SU-DHL-6 (cell line): ENCODE results near the gene GABRB3.

Experiments used
- H2AFZ ChIP-seq: fragments of 200-600 bp; sonication (generic); 2 replicates; pipeline ENCODE4 v1.6.1; 2014; ENCODE audit warnings: low read depth, mild to moderate bottlenecking, moderate library complexity, mixed read lengths, antibody characterized with exemption, low read length; ENCODE audit not compliant: severe bottlenecking
- H3F3A ChIP-seq: fragments of 200-600 bp; shearing (Covaris generic); 2 replicates; pipeline ENCODE4 v1.6.0; 2016; ENCODE audit warnings: antibody characterized with exemption, mild to moderate bottlenecking; ENCODE audit not compliant: insufficient read depth
- H3K27ac ChIP-seq: fragments of 200-600 bp; sonication (generic); 2 replicates; pipeline ENCODE4 v1.5.1; 2016; ENCODE audit warnings: low read depth, mild to moderate bottlenecking, low read length, moderate library complexity, mixed read lengths
- H3K27me3 ChIP-seq: fragments of 200-600 bp; sonication (generic), shearing (Covaris generic); 2 replicates; pipeline ENCODE4 v1.6.0; 2014; ENCODE audit warnings: mild to moderate bottlenecking, low read length
- H3K36me3 ChIP-seq: fragments of 200-600 bp; sonication (generic); 2 replicates; pipeline ENCODE4 v1.6.1; 2014; ENCODE audit warnings: mild to moderate bottlenecking, low read length, mixed read lengths
- H3K4me2 ChIP-seq: fragments of 300-600, 200-600 bp; shearing (Covaris generic), sonication (generic); 2 replicates; pipeline ENCODE4 v1.6.0; 2014; ENCODE audit warnings: low read length, low read depth, mild to moderate bottlenecking; ENCODE audit not compliant: poor library complexity, severe bottlenecking
- H3K4me3 ChIP-seq: fragments of 200-600 bp; sonication (generic); 2 replicates; pipeline ENCODE4 v1.5.1; 2014; ENCODE audit warnings: antibody characterized with exemption, low read length, mild to moderate bottlenecking, mixed read lengths; ENCODE audit not compliant: insufficient read depth, poor library complexity, severe bottlenecking
- H3K79me2 ChIP-seq: fragments of 200-600 bp; sonication (generic); 2 replicates; pipeline ENCODE4 v1.6.1; 2014; ENCODE audit warnings: mild to moderate bottlenecking, low read length, moderate library complexity; ENCODE audit not compliant: insufficient read depth
- H3K9ac ChIP-seq: fragments of 200-600 bp; sonication (generic); 2 replicates; pipeline ENCODE4 v1.7.0; 2014; ENCODE audit warnings: mild to moderate bottlenecking, low read length
- H3K9me2 ChIP-seq: fragments of 200-600 bp; sonication (generic); replicated peaks from 2 replicates; pipeline ENCODE4 v1.6.1; 2014; ENCODE audit warnings: low read length; ENCODE audit not compliant: insufficient read depth
- H3K9me3 ChIP-seq: fragments of 200-600 bp; sonication (generic); 2 replicates; pipeline ENCODE4 v1.6.1; 2014; ENCODE audit warnings: low read length, mixed read lengths; ENCODE audit not compliant: insufficient read depth
- H4K20me1 ChIP-seq: fragments of 200-600 bp; sonication (generic); 2 replicates; pipeline ENCODE4 v1.6.1; 2014; ENCODE audit warnings: low read depth, mild to moderate bottlenecking, antibody characterized with exemption, low read length, moderate library complexity, mixed read lengths
- CTCF ChIP-seq: fragments of 200-600 bp; sonication (generic); IDR thresholded peaks from one replicate; pipeline ENCODE4 v1.5.1; 2017; ENCODE audit warnings: antibody characterized with exemption, mild to moderate bottlenecking, low read length, moderate library complexity; ENCODE audit not compliant: insufficient read depth, poor library complexity, severe bottlenecking
- EZH2phosphoT487 ChIP-seq: fragments of 200-600 bp; sonication (generic), shearing (Covaris generic); conservative IDR thresholded peaks from 2 replicates; pipeline ENCODE4 v1.6.1; 2018; ENCODE audit warnings: mild to moderate bottlenecking, antibody characterized with exemption, low read length, moderate library complexity, mixed read lengths

GABRB3 gene

DNA sequence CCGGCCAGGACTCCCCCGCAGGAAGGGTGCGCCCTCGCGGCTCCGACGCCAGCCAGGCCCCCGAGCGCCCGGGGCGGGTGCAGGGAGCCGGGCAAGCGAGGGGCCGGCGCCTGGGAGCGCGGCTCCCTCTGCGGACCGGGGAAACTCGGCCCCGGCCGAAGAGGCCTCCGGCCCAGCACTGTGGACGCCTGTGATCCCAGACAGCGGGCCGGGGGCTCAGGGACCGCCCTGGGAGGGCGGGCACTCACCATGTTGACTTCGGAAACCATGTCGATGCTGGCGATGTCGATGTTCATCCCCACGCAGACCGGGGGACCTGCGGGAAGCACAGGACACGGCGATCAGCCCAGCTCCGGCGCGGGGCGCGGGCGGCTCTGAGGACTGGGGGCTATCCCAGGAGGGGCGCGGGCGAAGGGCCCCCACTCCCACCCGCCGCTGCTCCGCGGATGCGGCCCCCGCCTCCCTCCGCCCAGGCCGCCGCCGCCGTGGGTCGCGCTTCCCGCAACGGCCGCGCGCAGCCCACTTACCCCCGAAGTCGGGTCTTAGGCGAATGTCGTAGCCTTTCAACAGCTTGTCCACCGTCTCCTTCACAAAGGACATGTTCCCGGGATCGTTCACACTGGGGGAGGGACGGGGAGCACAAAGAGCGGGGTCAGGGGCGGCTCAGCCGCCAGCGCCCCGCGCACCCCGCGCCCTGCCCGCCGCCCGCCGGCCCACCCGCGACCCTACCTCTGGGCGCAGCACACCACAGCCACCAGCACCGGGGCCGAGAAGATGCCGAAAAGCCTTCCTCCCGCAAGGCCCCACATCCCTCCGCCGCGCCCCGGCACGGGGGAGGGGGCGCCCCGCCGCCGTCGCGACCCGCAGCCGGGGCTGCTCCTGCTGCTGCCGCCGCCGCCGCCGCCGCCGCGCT lies at the start of gene GABRB3:
TSS of gene GABRB3 (minus strand) at position 913 of the 913 bp plus-strand sequence.
- Histone ChIP-seq H3K27ac (no peak within 1 kb of the TSS), H3K4me2 (no peak within 1 kb of the TSS), H3K27me3 (no peaks in the 10 kb centered on the region), H3K79me2 (no peaks in the 10 kb centered on the region), H3K36me3 (no peaks in the 10 kb centered on the region), H4K20me1 (no peaks in the 10 kb centered on the region), H3K9me3 (no peaks in the 10 kb centered on the region), H3F3A (no peaks in the 10 kb centered on the region), H2AFZ (no peak within 1 kb of the TSS), H3K4me3 (no peak within 1 kb of the TSS), H3K9me2 (no peaks in the 10 kb centered on the region), H3K9ac (no peak within 1 kb of the TSS)
- TF ChIP-seq EZH2phosphoT487 (no peak), CTCF (no peak)

DNA sequence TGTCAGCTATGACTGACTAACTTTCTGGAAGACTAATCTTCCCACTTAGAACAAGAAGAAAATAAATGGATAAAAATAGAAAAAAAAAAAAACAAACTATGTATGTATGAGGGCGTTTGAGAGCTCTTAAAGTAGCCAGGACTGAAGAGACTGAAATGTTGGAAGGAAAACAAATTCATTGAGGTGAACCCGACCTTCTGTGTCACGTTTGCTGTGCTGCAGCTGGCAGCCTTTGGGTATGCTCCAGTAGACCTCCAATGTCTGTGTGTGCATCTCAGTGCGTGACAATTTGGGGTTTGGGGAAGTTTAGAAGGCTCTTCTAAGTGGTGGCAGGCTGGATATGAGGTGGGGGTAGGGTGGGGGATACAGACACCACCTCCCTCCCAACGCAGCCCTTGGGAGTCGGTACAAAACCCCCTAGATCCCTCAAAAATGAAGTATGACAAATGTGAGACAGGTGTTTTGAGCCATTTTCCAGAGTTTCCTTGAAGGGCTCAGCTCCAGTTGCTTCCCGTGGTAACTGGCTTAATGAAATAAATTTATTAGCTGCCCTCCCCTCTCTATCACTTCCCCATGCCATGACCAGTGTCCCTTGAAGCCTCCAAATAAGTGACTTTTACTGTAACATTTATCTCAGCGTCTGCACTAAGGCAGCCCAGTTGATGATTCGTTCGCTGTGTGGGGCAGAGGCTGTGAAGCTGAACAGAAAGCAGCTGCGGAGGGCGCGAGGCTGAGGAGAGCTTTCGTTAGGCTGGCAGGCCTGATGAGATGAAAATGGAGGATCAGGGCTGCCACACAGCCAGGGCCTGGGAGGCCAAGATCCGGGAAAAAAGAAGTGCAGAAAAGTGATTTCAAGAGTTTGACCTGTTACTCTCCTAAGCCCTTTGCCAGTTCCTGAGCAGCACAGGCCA lies 34.9 kb upstream of the GABRB3 start:
- Histone ChIP-seq H3K4me3 (no peak overlapping the region), H3K9me3 (no peaks in the 10 kb centered on the region), H3K36me3 (no peaks in the 10 kb centered on the region), H3F3A (no peaks in the 10 kb centered on the region), H4K20me1 (no peaks in the 10 kb centered on the region), H3K27ac (no peak overlapping the region), H3K9me2 (no peaks in the 10 kb centered on the region), H3K4me2 (no peak overlapping the region), H3K79me2 (no peaks in the 10 kb centered on the region), H2AFZ (no peak overlapping the region), H3K9ac (no peak overlapping the region), H3K27me3 (no peaks in the 10 kb centered on the region)
- no peak for TF ChIP-seq CTCF
- no peak for TF ChIP-seq EZH2phosphoT487

DNA sequence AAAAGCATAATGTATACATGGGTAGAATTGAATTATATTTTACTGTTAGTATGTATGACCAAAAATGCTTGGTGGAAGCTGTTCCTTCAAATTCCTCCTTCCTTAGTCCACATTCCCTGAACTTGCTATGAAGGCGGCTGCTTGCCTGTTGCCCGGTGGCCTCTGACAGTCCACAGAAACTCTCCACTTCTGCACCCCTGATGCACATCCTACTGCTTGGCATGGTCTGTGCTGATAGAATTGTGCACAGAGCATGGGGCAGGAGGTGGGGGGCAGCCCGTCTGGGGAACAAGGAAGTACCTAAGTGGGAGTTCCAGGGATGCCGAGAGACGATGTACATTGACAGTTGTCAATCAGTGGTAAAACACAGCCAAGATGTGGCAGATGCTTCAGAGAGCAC lies 33.7 kb upstream of the GABRB3 start:
- no peak overlapping the region for H3K4me3 ChIP-seq

More for the DNA sequence above, 33.7 kb upstream of the GABRB3 start:
- no peaks in the 10 kb centered on the region for H3K27me3 ChIP-seq
- no peaks in the 10 kb centered on the region for H4K20me1 ChIP-seq
- H3K9me3 ChIP-seq: no peaks in the 10 kb centered on the region
- H3K27ac ChIP-seq: no peak overlapping the region
- no peaks in the 10 kb centered on the region for H3K36me3 ChIP-seq
- H2AFZ ChIP-seq: no peak overlapping the region
- H3K9me2 ChIP-seq: no peaks in the 10 kb centered on the region
- H3F3A ChIP-seq: no peaks in the 10 kb centered on the region
- no peak for TF ChIP-seq EZH2phosphoT487
- H3K9ac ChIP-seq: no peak overlapping the region
- no peak overlapping the region for H3K4me2 ChIP-seq
- H3K79me2 ChIP-seq: no peaks in the 10 kb centered on the region
